OCI-LY3 (cell line): ENCODE measurements around the gene C1orf21.

Experiments used
- H2AFZ ChIP-seq: fragments of 200-600, 300-600 bp; shearing (Covaris generic); 2 replicates; pipeline ENCODE4 v1.6.0; 2014; ENCODE audit warnings: antibody characterized with exemption, low read depth, low read length
- H3K27ac ChIP-seq: fragments of 200-600, 300-600 bp; sonication (generic); 2 replicates; pipeline ENCODE4 v1.5.1; 2014; ENCODE audit warnings: mild to moderate bottlenecking, low read length, moderate library complexity, mixed read lengths
- H3K27me3 ChIP-seq: fragments of 200-600, 300-600 bp; sonication (generic); 2 replicates; pipeline ENCODE4 v1.6.1; 2014; ENCODE audit warnings: low read depth, low read length, mixed read lengths
- H3K36me3 ChIP-seq: fragments of 200-600, 300-600 bp; sonication (generic); replicated peaks from 2 replicates; pipeline ENCODE3; 2014; ENCODE audit warnings: low read depth, low read length, mixed read lengths
- H3K4me1 ChIP-seq: fragments of 300-600, 200-600 bp; sonication (generic); 2 replicates; pipeline ENCODE4 v1.6.1; 2014; ENCODE audit warnings: low read length, mixed read lengths
- H3K4me2 ChIP-seq: fragments of 200-600, 300-600 bp; sonication (generic); 2 replicates; pipeline ENCODE4 v1.6.1; 2014; ENCODE audit warnings: low read length, mixed read lengths
- H3K4me3 ChIP-seq: fragments of 300-600, 200-600 bp; sonication (generic); 2 replicates; pipeline ENCODE4 v1.5.1; 2014; ENCODE audit warnings: antibody characterized with exemption, mild to moderate bottlenecking, low read length, moderate library complexity
- H3K79me2 ChIP-seq: fragments of 300-600, 200-600 bp; shearing (Covaris generic); 2 replicates; pipeline ENCODE4 v1.6.1; 2014; ENCODE audit warnings: mild to moderate bottlenecking, low read length, mixed read lengths
- H3K9ac ChIP-seq: fragments of 300-600, 200-600 bp; shearing (Covaris generic); 2 replicates; pipeline ENCODE4 v1.6.0; 2014; ENCODE audit warnings: mild to moderate bottlenecking, low read length, moderate library complexity
- H3K9me3 ChIP-seq: fragments of 200-600, 300-600 bp; shearing (Covaris generic); 2 replicates; pipeline ENCODE4 v1.6.1; 2014; ENCODE audit warnings: low read length, mixed read lengths; ENCODE audit not compliant: insufficient read depth
- H4K20me1 ChIP-seq: fragments of 200-600, 300-600 bp; sonication (generic); 2 replicates; pipeline ENCODE4 v1.6.1; 2016; ENCODE audit warnings: low read length, mixed read lengths; ENCODE audit not compliant: insufficient read depth
- EZH2phosphoT487 ChIP-seq: fragments of 200-600 bp; shearing (Covaris generic); IDR thresholded peaks from 2 replicates; pipeline ENCODE4 v1.6.1; 2018; ENCODE audit warnings: antibody characterized with exemption, mixed run types, low read depth
- TF ChIP-seq, protein P1 (sequence below): fragments of 200-600, 300-600 bp; sonication (generic); IDR thresholded peaks from 2 replicates; pipeline ENCODE4 v1.5.1; 2014; ENCODE audit warnings: antibody characterized with exemption, low read length, low read depth

Gene C1orf21

DNA sequence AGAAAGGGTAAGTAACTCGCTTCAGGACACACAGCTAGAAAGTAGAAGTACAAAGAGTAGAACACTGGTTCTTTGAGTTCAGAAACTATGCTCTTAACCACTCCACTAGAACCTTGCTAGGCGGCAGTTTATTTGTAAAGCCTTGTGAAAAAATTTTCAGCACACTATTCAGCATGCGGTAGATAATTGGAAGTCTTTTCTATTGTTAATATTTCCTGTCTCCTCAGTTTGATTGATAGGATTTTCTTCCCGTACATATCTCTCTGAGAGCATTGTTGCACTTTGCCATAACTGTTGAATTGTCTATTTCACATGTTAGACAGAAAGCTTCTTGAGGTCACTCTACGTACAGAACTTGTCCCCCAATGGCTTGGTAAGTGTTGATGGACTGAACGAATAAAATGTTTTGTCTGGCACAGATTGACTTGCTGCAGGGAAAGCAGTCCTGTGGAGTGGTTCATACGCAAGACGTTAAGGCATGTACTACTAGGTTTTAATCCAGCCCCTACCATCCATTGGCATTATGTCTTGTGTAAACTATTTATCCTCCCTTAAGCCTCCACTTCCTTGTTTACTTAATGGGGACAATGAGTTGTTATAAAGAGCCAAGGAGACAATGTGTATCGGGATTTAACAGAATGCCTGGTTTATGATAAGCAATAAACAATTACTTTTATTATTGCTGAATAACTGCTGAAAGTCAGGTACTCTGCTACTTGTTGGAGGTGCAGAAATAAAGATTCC, 35.8 kb downstream of the C1orf21 start:
- H3K27me3 ChIP-seq: no peaks in the 10 kb centered on the region
- no peaks in the 10 kb centered on the region for H3K9me3 ChIP-seq
- no peak overlapping the region for H3K9ac ChIP-seq
- no peak for TF ChIP-seq EZH2phosphoT487
- TF ChIP-seq, protein P1, sequence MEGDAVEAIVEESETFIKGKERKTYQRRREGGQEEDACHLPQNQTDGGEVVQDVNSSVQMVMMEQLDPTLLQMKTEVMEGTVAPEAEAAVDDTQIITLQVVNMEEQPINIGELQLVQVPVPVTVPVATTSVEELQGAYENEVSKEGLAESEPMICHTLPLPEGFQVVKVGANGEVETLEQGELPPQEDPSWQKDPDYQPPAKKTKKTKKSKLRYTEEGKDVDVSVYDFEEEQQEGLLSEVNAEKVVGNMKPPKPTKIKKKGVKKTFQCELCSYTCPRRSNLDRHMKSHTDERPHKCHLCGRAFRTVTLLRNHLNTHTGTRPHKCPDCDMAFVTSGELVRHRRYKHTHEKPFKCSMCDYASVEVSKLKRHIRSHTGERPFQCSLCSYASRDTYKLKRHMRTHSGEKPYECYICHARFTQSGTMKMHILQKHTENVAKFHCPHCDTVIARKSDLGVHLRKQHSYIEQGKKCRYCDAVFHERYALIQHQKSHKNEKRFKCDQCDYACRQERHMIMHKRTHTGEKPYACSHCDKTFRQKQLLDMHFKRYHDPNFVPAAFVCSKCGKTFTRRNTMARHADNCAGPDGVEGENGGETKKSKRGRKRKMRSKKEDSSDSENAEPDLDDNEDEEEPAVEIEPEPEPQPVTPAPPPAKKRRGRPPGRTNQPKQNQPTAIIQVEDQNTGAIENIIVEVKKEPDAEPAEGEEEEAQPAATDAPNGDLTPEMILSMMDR: no peak
- no peak overlapping the region for H3K27ac ChIP-seq
- H3K4me3 ChIP-seq: no peak overlapping the region
- no peak overlapping the region for H2AFZ ChIP-seq
- 0 out of 2 replicates have a peak, but pooled peaks cover 5% of the 10 kb centered on the region for H3K79me2 ChIP-seq
- peaks cover 20% of the 10 kb centered on the region for H3K4me1 ChIP-seq
- no peaks in the 10 kb centered on the region for H4K20me1 ChIP-seq
- no peaks in the 10 kb centered on the region for H3K36me3 ChIP-seq
- no peak overlapping the region for H3K4me2 ChIP-seq

DNA sequence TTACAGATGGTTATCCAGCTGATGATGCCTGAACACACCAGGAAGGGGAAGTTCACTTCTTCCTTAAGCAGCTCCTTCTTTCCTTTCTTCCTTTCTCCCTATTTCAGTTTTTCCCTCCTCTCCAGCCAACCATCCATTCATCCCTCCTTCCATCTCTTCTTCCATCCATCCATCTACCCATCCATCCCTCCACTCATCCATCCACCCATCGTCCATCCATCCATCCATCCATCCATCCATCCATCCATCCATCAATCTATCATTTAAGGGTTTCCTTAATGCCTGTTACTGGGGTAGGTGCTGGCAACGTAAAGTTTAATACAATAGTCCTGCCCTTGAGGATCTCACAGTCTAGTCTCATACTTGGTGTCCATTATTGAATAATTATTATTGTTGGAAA, 36.8 kb downstream of the C1orf21 start:
- Histone ChIP-seq H4K20me1 (0 out of 2 replicates have a peak, but pooled peaks cover 4% of the 10 kb centered on the region), H3K27ac (no peak overlapping the region), H3K27me3 (no peaks in the 10 kb centered on the region), H3K79me2 (0 out of 2 replicates have a peak, but pooled peaks cover 5% of the 10 kb centered on the region), H2AFZ (no peak overlapping the region), H3K9ac (no peak overlapping the region), H3K4me3 (no peak overlapping the region), H3K36me3 (no peaks in the 10 kb centered on the region), H3K4me1 (peaks cover 15% of the 10 kb centered on the region), H3K4me2 (no peak overlapping the region), H3K9me3 (no peaks in the 10 kb centered on the region)
- TF ChIP-seq, protein P1: no peak
- TF ChIP-seq EZH2phosphoT487: no peak

DNA sequence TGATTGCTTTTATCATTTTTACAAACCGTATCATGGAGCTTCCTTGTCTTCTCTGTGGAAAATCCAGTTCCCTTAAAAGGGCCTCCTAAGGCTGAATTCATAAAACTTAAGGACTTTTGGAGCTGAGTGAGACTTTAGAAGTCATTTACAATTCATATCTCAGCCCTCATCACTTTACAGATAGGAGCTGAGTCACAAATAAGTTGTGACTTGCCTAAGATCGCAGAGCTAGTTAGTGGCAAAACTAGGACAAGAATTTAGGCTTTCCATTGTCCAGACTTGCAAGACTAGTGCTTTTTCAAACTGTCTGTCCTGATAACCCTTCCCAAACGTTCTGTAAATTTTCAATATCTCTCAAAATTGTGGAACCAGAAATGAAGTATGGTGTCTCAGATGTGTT, 37.3 kb downstream of the C1orf21 start:
- Histone ChIP-seq H2AFZ (no peak overlapping the region), H3K27ac (no peak overlapping the region), H3K4me3 (no peak overlapping the region), H3K4me1 (peaks cover 10% of the 10 kb centered on the region), H3K79me2 (0 out of 2 replicates have a peak, but pooled peaks cover 5% of the 10 kb centered on the region), H3K36me3 (no peaks in the 10 kb centered on the region), H3K27me3 (no peaks in the 10 kb centered on the region), H4K20me1 (0 out of 2 replicates have a peak, but pooled peaks cover 4% of the 10 kb centered on the region), H3K9me3 (no peaks in the 10 kb centered on the region), H3K4me2 (no peak overlapping the region), H3K9ac (no peak overlapping the region)
- no peak for TF ChIP-seq EZH2phosphoT487
- TF ChIP-seq, protein P1: no peak

GRCh38 chr1:184424945-184425344, 38.1 kb downstream of the C1orf21 start:
- Histone ChIP-seq H3K4me1 (peaks cover 2% of the 10 kb centered on the region), H3K4me2 (no peak overlapping the region), H2AFZ (no peak overlapping the region), H3K79me2 (0 out of 2 replicates have a peak, but pooled peaks cover under 1% of the 10 kb centered on the region), H3K9ac (no peak overlapping the region), H3K27me3 (no peaks in the 10 kb centered on the region), H3K9me3 (no peaks in the 10 kb centered on the region), H3K27ac (no peak overlapping the region), H4K20me1 (0 out of 2 replicates have a peak, but pooled peaks cover 4% of the 10 kb centered on the region), H3K4me3 (no peak overlapping the region), H3K36me3 (no peaks in the 10 kb centered on the region)
- no peak for TF ChIP-seq EZH2phosphoT487
- TF ChIP-seq, protein P1: no peak
